HG03565 (cell line): ENCODE results near the gene ZFYVE21.

Experiments used
- ATAC-seq: cut with Tn5 transposase; IDR thresholded peaks from one replicate; pipeline ENCODE4 v1.9.1; 2021; ENCODE audit warnings: mild to moderate bottlenecking, moderate library complexity; ENCODE audit not compliant: unreplicated experiment

The ZFYVE21 gene

DNA sequence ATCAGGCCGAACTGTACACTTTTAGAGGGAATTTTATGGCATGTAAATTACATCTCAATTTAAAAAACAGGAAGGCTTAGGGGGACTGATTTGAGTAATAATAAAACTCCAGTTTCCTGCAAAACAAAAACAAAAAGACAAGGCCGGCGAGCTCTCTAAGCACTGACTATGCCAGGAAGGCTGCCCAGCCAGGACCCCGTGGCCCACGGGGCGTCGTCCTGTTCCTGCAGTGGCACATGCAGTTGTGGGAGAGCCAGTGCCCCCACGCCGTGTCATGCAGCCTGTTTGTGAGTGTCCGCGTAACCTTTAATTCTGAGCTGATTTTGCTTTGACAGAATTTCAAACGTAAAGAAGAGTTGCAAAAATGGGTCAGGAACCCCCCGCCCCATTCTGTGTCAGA lies 10.9 kb upstream of the ZFYVE21 start:
- no peak for ATAC-seq

GRCh38 chr14:103705118-103705503 lies 10.5 kb upstream of the ZFYVE21 start:
- no peak for ATAC-seq

- ATAC-seq: no peak
These were observed 9.9 kb upstream of the ZFYVE21 start for GRCh38 chr14:103705504-103706284.

DNA sequence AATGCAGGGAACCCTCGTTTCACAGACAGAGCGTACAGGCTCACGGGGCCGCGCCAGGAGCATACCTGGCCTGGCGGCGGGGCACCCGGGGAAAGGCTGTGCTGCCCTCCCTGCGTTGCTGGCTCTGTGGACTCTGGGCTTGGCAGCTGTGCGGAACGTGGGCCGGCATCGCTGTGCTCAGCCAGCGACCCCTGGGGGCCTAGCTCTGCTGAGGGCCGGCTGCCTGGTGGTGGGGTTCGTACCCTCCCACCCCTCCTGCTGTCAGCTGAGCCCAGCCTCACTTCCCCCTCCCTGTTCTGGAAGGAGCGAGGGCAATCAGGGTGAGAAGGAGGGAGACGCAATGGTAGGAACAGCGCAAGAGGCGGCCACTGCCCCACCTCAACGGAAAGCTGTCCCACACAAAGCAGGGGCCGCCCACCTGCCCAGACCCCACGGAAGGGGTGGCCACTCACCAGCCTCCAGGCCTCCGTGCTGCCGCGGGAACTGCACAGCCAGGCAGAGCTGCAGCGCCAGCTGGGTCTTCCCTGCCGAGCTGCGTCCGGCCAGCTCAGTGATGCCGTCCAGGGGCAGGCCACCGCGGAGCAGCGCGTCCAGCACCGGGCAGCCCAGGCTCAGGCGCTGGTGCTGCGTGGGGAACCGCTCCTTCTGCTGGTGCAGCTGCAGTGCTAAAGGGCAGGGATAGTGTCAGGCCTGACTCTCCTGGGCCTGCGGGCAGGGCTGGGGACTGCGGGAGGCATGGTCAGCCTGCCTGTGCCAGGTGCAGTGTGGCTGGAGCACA lies 8.9 kb upstream of the ZFYVE21 start:
- ATAC-seq: no peak

DNA sequence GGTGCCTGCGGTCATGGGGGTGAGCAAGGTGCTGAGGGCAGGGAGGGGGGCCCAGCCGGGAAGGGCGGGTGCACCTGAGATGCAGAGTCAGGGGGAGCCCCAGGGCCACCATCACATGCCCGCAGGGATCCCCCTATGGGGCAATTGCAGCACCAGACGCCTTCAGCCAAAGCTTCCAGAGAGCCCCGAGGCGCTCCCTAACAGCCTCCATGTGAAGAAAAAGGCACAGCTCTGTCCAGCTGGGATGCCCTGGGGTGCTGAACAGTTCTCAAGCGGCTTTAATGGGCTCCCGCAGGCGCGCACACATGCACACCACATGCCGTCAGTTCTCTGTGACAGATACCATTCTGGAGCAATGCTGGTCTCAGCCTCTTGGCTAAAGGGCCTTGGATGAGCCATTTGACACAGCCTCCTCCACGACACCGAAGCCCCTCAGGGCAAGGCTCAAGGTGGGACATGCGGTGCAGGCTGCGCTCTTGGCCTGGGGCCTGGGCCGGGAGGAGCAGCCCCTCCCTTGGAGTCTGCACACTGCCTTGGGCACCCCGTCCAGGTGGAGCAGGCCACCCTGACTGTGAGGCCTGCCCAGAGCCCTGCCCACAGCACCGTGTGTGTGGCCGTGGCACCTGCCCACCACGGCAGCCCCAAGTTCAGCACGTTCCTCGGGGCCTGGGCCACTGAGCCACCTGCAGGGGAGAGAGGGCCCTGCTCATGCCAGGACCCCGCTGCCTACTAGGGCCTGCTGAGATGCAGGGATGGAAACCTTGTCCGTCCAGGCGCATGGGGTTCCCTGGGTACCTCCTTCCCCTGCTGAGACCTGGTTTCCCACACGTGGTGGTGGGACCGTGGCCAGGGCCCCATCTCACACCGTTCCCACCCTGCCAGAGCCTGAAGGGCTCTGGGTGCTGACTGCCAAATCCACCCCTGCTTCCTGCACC lies 8.0 kb upstream of the ZFYVE21 start:
- no peak for ATAC-seq

DNA sequence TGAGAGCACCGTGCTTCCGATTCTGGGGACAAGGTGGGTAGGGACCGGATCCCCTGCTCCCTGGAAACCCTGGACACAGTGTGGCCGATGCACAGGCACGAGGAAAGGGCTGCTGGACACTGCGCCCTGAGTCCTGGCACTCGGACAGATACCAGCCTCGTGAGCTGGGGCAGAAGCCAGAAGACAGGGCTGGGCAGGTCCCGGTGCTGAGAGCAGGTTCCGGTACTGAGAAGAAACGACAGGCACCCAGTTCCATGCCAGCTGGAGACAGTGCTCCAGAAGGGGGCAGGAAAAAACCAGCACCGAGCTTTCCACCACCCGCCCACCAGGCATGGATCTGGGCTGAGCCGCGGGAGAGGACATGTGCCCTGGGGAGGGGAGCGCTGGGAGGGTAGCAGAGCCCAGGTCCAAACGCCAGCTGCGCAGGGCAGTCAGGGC lies 6.8 kb upstream of the ZFYVE21 start:
- no peak for ATAC-seq

DNA sequence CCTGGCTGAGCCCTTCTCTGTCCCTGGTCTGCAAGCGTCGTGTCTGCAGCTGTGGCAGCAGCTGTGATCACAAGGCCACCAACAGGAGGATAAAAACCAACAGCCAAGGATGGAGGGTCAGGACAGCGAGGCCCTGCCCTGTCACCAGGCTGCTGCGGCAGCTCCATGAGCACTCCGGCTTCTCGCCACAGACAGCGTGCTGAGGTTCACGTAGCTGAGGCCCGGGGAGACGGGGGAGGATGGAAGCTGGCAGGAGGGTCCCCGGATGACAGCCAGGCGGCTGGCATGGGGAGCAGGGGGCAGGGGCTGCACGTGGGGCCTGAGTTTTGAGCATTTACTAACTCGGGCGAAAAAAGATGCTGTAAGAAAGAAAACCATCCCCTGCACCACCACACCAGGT lies 5.8 kb upstream of the ZFYVE21 start:
- ATAC-seq: no peak

DNA sequence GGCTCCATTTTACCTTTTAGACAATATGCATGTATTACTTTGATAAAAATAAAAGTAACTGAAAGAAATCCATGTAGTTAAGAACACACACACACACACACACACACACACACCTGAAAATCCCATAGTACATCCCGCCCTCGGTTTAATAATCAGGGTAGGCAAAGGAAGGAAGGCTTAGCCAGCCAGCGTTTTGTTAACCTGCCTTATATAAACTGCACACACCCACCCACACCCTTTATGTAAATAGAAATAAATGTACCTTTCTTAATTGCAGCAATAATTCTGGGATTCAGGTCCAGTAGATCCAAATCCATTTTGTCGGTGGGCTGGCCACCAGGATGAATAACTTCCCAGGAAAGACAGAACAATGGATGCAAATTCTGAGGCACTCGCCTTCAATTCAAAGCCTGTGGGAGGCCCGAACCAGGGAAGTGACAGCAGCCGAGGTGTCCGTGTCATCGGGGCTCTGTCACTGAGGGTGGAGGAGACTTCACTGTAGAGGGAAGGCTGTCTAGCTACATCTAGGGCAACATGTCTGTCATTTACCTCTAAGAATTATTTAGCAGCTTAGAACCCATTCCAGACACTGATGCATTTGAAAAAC lies 4.7 kb upstream of the ZFYVE21 start:
- ATAC-seq: no peak

DNA sequence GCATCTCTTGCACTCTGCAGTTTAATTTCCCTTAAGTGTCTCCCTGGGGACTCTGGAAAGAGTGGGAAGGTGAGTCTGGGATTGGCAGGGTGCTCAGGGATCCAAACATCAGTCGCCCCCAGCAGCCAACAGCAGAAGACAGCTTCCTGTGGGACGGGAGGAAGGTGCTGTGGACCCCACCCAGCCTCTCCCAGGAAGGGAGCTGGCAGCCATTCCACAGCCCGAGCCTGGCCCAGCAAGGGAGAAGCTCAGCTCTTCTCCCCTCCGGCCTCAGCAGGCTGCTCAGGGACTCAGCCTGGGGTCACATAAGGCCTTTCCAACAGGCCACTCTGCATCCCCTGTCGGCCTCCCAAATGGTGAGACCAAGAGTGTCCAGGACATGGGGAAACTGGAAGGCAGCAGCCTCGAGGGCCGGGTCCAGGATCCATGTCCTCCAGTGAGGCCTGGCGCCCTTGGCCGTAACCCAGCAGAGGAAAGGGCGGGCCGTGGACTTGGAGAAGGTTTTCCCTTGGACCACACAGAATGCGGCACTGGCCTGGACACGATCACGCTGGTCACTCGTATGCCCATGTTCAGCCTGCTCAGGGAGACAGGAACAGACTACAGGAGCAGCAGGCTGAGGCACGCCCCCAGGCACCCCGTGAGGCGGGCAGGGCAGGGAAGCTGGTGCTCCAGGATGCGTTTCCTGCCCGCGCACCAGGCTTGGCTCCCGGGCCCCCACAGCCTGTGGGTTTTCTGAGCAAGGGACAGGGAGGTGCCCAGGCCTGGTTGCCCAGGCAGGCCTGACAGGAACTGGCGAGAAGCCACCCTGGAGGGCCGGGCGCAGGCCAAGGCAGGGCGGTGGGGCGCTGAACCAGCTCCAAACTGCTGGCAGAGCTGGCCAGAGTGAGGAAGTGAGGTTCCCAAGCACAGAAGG lies 3.8 kb upstream of the ZFYVE21 start:
- ATAC-seq: no peak

- ATAC-seq: no peak
These were observed 2.9 kb upstream of the ZFYVE21 start for GRCh38 chr14:103712633-103713247.

DNA sequence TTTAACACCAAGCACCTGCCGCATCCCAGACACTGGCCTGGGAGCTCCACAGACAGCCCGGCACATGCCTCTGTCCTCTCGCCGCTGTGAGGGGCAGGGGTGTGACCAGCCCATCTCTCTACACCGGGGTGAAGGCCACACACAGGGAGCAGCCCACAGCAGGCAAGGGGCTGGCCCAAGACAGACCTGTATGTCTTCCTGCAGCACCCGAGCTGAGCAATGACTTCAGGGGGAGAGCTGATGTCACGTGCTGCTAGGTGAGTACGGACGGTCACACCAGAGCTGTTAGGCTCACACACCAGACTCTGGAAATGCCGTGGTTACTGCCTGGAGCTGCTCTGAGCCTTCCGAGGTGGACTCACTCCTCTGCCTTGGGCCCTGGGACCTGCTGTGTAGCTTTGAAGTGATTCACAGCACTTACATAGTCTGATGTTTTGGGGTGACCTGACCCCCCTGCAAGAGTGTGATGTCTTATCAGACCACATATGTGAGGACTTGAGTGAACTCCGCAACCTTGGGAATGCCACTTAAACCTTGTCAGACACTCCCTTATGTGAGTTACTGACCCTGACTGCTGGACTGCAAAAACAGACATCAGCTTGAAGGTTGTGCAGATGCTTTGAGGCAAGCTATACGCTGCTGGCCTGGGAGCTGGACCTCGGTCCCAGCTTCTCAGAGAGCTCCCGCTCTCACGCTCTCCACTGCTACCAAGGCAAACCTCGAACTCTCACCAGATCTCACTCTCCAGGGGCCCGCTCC lies 2.1 kb upstream of the ZFYVE21 start:
- ATAC-seq: no peak

DNA sequence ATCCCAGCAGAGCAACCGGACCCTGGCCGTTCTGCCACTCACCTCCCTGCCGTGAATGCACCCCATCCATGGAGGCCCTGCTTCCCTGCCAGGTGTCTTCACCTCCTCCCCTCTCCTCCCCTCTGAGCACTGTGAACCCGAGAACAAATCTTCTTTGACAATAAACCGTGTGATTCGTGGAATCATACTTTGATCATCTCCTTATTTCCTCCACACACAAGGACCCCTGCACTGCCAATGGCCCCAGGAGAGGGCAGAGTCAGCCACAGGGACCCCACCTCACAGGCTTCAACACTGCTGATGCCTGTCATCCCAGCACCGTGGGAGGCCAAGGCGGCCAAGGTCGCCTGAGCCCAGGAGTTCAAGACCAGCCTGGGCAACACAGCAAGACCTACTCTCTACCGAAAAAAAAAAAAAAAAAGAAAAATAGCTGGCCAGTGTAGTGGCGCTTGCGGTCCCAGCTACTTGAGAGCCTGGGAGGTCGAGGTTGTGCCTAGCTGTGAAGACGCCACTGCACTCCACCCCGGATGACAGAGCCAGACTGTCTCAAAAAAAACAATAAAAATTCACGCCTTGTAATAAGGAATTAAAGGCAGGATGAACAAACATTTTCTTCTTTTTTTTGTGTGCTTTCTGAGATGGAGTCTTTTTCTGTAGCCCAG lies 1.4 kb upstream of the ZFYVE21 start:
- no peak for ATAC-seq

DNA sequence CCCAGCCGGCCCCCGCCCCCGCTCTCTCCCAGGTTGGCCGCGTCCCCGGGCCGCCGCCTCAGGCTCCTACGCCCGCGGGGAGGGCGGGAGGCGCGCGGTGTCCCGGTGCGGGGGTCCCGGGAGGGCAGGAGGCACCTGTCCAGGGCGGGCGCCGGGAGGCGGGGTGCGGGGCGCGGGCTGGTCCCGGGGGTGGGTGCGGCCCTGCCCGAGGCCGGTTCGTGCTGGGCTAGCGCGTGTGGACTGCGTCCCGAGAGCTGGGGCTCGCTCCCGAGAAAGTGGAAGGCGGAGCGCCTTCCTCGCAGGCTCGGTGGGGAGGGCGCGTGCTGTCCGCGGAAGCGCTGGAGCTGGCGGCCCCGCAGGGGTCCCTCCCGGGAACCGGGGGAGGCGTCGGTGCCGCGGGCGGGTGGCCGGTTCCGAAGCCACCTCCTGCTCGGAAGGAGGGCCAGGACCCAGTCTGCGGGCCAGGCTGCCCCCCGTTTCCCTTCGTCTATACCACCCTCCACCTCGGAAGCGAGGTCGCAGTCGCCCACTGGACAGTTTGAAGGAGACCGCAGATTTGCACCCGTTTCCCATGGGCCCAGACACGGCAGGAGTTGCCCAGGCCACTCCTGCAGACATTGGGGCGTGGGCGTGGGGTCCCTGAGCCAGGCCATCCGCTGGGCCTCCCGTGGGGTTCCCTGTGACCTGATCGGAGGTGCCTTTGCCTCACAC lies 636 bp downstream of the ZFYVE21 start:
- ATAC-seq: no peak

DNA sequence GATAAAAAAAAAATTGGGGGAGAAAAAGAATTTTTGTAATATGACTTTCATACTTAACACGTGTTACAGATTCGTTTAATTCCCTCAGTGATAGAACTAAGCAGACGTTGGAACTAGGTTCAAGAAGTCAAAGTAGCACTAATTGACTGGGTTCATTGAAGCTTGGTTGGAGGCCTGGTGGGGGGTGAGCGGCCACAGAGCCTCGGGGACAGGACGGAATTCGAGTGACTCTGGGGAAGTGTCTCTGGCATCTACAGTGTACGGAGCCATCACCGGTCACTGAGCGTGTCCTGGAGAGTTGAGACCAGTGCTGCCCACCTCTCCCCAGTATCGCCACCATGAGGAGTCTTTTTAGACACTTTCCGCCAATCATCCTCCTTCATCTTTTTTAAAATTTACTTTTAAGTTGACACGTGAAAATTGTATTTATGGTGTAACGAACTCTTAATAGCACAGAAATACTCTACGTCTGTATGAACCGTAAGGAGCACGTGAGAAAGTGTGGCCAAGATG lies 1.3 kb downstream of the ZFYVE21 start:
- ATAC-seq: no peak

DNA sequence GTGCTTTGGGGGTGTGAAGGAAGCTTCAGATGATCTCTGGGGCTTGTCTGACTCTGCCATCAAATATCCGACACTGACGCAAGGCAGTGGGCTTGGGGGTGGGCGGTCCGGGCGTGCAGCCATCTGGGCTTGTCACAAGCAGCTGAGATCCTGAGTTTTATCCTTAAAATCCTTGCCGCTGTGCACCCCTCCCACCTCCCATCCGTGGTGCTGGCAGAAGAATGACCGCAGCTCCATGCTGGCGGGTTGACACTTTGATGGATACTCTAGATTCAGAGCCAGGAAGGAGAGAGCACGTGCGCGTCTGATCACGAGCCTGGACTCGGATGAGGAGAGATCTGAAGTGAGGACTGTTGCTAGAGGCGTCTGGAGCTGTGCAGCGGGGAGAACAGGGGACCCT lies 3.0 kb downstream of the ZFYVE21 start:
- no peak for ATAC-seq

DNA sequence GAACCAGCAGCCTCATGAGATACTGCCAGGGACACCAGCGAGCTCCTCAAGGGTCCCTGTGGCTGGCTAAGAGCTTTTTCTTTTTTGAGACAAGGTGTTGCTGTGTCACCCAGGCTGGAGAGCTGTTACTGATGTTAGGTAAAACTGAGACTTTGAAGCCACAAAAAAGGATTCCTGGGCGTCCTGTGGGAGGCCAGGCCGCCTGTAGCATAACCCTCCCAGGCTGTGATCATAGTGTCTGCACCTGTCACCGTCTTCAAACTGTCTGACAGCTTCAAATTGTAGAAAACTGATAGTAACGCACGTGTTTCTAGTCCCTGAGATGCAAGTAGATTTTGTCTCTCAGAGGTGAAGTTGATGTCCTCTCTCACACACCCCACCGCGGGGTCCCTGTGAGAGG lies 4.1 kb downstream of the ZFYVE21 start:
- ATAC-seq: no peak
